Measurements from ENCODE around the gene ZG16. TPM values are rescaled to one million over a fixed set of nuclear protein-coding genes. Genes with fewer than 3 reads are reported as not detected.

The ZG16 gene
- polyA plus RNA-seq, 3 donors, result not detected

DNA sequence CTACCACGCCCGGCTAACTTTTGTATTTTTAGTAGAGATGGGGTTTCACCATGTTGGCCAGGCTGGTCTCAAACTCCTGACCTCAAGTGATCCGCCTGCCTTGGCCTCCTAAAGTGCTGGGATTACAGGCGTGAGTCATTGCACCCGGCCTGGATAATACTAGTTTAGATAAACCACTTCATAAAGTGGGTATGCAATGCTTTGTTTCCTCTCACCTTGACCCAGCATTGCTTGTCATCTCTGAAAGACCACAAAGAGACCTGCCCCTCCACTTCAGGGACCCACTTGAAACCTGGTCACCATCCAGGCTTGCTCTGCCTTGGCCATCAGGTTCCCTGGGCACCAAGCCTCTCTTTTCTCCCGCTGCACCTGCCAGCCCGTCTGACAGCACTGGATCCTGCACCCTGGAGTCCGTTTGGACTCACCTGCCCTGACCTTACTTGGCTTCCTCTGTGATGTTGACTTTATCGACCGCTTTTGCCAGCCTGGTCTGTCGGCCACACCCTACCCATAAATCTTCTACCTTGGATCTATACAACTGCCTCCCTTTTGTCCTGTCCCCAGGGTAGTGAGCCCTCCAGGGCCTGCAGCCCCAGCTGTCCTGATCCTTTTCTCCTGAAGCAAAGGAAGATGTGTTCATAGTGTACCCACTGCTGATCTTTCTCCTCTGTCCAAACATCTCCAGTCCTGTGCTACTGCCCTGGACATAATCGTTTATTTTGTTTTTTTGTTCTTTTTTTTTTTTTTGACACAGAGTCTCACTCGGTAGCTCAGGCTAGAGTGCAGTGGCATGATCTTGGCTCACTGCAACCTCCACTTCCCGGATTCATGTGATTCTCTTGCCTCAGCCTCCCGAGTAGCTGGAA, 12.7 kb upstream of the ZG16 start:
- Mint-ChIP-seq H3K9me3 (no peaks in the 10 kb centered on the region), H3K36me3 (no peaks in the 10 kb centered on the region), H3K27me3 (ENCODE audit: low read depth in 3 of 3) (peaks cover 0 to 9% (median 0%) of the 10 kb centered on the region in 3 donors), H3K4me3 (no peak overlapping the region), H3K4me1 (peaks cover 10% of the 10 kb centered on the region), H3K27ac (peak overlapping the region in 1 of 7 donors; percentile 86)
- no peak overlapping the region for H3K4me3 ChIP-seq (replicated peaks in 1 of 3; ENCODE audit: low read depth in 2 of 3, low read length in 3 of 3)
- no peak overlapping the region for H3K9ac ChIP-seq (ENCODE audit: insufficient read depth, low read length, poor library complexity, severe bottlenecking)
- H2AFZ ChIP-seq (ENCODE audit: insufficient read depth, low read depth, low read length, poor library complexity, severe bottlenecking), result no peak overlapping the region
- H3K79me2 ChIP-seq (ENCODE audit: insufficient read depth, low read length), result no peaks in the 10 kb centered on the region
- peaks cover 5 to 7% of the 10 kb centered on the region in 2 donors for H3K4me1 ChIP-seq (ENCODE audit: control insufficient read depth in 1 of 2, insufficient read depth in 2 of 2, low read length in 2 of 2)
- H3K9me3 ChIP-seq (replicated peaks in 1 of 2; ENCODE audit: control insufficient read depth in 1 of 2, insufficient read depth in 1 of 2, low read length in 2 of 2), result no peaks in the 10 kb centered on the region
- H3K36me3 ChIP-seq (replicated peaks in 1 of 2; ENCODE audit: control insufficient read depth in 1 of 2, insufficient read depth in 2 of 2, low read length in 2 of 2), result no peaks in the 10 kb centered on the region
- no peaks in the 10 kb centered on the region for H3K27me3 ChIP-seq (ENCODE audit: control insufficient read depth in 2 of 2, insufficient read depth in 2 of 2, low read length in 2 of 2)
- DNase-seq, result no peak
- TF ChIP-seq, protein P1, sequence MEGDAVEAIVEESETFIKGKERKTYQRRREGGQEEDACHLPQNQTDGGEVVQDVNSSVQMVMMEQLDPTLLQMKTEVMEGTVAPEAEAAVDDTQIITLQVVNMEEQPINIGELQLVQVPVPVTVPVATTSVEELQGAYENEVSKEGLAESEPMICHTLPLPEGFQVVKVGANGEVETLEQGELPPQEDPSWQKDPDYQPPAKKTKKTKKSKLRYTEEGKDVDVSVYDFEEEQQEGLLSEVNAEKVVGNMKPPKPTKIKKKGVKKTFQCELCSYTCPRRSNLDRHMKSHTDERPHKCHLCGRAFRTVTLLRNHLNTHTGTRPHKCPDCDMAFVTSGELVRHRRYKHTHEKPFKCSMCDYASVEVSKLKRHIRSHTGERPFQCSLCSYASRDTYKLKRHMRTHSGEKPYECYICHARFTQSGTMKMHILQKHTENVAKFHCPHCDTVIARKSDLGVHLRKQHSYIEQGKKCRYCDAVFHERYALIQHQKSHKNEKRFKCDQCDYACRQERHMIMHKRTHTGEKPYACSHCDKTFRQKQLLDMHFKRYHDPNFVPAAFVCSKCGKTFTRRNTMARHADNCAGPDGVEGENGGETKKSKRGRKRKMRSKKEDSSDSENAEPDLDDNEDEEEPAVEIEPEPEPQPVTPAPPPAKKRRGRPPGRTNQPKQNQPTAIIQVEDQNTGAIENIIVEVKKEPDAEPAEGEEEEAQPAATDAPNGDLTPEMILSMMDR (IDR thresholded peaks at IDR 0.05), result no peak
- intact Hi-C loops (cut with micrococcal nuclease), result loop anchor here in 1 of 2 donors (10.0 kb wide), 1 partner anchor 51 kb away; no protein-coding TSS in a partner anchor
- 85% methylated on average over 9 of the region's 15 CpGs for WGBS (ENCODE audit: insufficient coverage)
- no peak overlapping the region for H3K27ac ChIP-seq (ENCODE audit: low read depth in 1 of 2, low read length in 2 of 2)
- no peak overlapping the region for H3K4me2 ChIP-seq (replicated peaks; ENCODE audit: extremely low read depth, low read length, poor library complexity, severe bottlenecking)
- no peaks in the 10 kb centered on the region for H4K20me1 ChIP-seq (ENCODE audit: insufficient read depth, low read length)

DNA sequence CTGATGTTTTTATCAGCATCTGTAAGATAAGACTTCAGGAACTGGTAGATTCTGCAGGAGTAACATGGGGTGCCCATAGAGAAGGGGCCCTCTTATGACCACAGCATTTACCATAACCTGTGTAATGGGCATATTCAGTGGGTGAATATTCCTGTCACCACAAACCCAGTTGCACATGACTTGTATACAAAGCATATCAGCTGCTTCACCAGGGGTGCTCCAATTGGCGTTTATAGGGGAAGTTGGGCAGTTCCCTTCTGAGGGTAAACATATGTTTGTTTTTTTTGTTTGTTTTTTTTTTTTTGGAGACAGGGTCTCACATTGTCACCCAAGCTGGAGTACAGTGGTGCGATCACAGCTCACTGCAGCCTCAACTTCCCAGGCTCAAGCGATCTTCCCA, 11.5 kb upstream of the ZG16 start:
- Mint-ChIP-seq H3K27ac (no peak overlapping the region), H3K4me3 (no peak overlapping the region), H3K27me3 (ENCODE audit: low read depth in 3 of 3) (peaks cover 0 to 6% (median 0%) of the 10 kb centered on the region in 3 donors), H3K9me3 (no peaks in the 10 kb centered on the region), H3K4me1 (peaks cover 20% of the 10 kb centered on the region), H3K36me3 (no peaks in the 10 kb centered on the region)
- Histone ChIP-seq H3K4me3 (replicated peaks in 1 of 3; ENCODE audit: low read depth in 2 of 3, low read length in 3 of 3) (no peak overlapping the region), H3K4me2 (replicated peaks; ENCODE audit: extremely low read depth, low read length, poor library complexity, severe bottlenecking) (no peak overlapping the region), H3K9ac (ENCODE audit: insufficient read depth, low read length, poor library complexity, severe bottlenecking) (no peak overlapping the region), H3K4me1 (ENCODE audit: control insufficient read depth in 1 of 2, insufficient read depth in 2 of 2, low read length in 2 of 2) (peaks cover 13 to 17% of the 10 kb centered on the region in 2 donors), H4K20me1 (ENCODE audit: insufficient read depth, low read length) (no peaks in the 10 kb centered on the region), H3K27ac (ENCODE audit: low read depth in 1 of 2, low read length in 2 of 2) (no peak overlapping the region), H3K36me3 (replicated peaks in 1 of 2; ENCODE audit: control insufficient read depth in 1 of 2, insufficient read depth in 2 of 2, low read length in 2 of 2) (no peaks in the 10 kb centered on the region), H2AFZ (ENCODE audit: insufficient read depth, low read depth, low read length, poor library complexity, severe bottlenecking) (no peak overlapping the region), H3K9me3 (replicated peaks in 1 of 2; ENCODE audit: control insufficient read depth in 1 of 2, insufficient read depth in 1 of 2, low read length in 2 of 2) (no peaks in the 10 kb centered on the region), H3K79me2 (ENCODE audit: insufficient read depth, low read length) (no peaks in the 10 kb centered on the region), H3K27me3 (ENCODE audit: control insufficient read depth in 2 of 2, insufficient read depth in 2 of 2, low read length in 2 of 2) (no peaks in the 10 kb centered on the region)
- TF ChIP-seq, protein P1 (IDR thresholded peaks at IDR 0.05), result no peak
- DNase-seq, result no peak
- WGBS (ENCODE audit: insufficient coverage), result no CpG with 5 or more reads among the region's 3 CpGs
- intact Hi-C loops (cut with micrococcal nuclease), result loop anchor here in 1 of 2 donors (10.0 kb wide), 1 partner anchor 52 kb away; no protein-coding TSS in a partner anchor

Data from CD14-positive monocyte (primary cell).